Gastrocnemius medialis (tissue), 4 donors: ENCODE data around the gene METTL2B.
"Not testable (repeated sequence)": the region's sequence is repeated elsewhere in the genome, so short reads cannot be mapped to it uniquely, and the experiment has no call there.

ENCODE experiments used
- CTCF ChIP-seq, 5 experiments: fragments of 450-650 bp in 3 of 5; fragments of 200-600 bp in 2 of 5; sonication (generic) in 2 of 5; IDR thresholded peaks in 4 of 5; conservative IDR thresholded peaks in 1 of 5; 1 replicate in 4 of 5; 2 replicates in 1 of 5; pipeline ENCODE4 v1.5.1; 2016 to 2019; ENCODE audit warnings: antibody characterized with exemption in 5 of 5, mild to moderate bottlenecking in 3 of 5, moderate library complexity in 3 of 5
- POLR2A ChIP-seq, 2 donors: fragments of 450-650 bp; IDR thresholded peaks; one replicate each; pipeline ENCODE4 v1.6.1; 2017; ENCODE audit warnings: antibody characterized with exemption in 2 of 2, mild to moderate bottlenecking in 2 of 2, moderate library complexity in 2 of 2

GRCh38 chr7:128463933-128464332 lies 12.6 kb upstream of the METTL2B start:
- TF ChIP-seq CTCF (IDR thresholded peaks at IDR 0.05 in 4 of 5, conservative IDR thresholded peaks at IDR 0.05 in 1 of 5); POLR2A (IDR thresholded peaks at IDR 0.05): not testable (repeated sequence)
